Measurements from ENCODE around the gene DSG3.

DSG3 gene

DNA sequence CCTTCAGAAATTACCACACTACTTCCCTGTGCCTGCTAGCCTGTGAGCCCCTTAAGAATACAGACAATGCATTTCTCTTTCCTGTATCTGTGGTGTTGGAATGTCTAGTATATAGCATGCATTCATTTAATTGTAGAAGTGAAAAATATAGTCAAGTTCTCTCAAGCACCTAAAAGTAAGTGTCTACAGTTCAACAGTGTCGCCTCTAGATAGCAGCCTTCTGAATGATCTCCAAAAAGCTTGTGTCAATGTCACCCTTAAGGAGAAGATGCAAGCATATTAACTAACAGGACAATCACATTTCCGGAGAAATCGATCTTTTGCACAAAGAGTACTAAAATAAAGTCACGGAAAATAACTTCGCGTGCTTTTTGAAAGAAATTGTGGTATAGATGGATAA lies 27.5 kb upstream of the DSG3 start:
- TF ChIP-seq, protein P1, sequence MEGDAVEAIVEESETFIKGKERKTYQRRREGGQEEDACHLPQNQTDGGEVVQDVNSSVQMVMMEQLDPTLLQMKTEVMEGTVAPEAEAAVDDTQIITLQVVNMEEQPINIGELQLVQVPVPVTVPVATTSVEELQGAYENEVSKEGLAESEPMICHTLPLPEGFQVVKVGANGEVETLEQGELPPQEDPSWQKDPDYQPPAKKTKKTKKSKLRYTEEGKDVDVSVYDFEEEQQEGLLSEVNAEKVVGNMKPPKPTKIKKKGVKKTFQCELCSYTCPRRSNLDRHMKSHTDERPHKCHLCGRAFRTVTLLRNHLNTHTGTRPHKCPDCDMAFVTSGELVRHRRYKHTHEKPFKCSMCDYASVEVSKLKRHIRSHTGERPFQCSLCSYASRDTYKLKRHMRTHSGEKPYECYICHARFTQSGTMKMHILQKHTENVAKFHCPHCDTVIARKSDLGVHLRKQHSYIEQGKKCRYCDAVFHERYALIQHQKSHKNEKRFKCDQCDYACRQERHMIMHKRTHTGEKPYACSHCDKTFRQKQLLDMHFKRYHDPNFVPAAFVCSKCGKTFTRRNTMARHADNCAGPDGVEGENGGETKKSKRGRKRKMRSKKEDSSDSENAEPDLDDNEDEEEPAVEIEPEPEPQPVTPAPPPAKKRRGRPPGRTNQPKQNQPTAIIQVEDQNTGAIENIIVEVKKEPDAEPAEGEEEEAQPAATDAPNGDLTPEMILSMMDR (IDR thresholded peaks at IDR 0.05; ENCODE audit: insufficient read depth, low read depth, low read length, missing control alignments) = no peak
- DNase-seq (ENCODE audit: low read depth) = no peak
- H3K4me3 ChIP-seq (ENCODE audit: low read length) = no peak overlapping the region

DNA sequence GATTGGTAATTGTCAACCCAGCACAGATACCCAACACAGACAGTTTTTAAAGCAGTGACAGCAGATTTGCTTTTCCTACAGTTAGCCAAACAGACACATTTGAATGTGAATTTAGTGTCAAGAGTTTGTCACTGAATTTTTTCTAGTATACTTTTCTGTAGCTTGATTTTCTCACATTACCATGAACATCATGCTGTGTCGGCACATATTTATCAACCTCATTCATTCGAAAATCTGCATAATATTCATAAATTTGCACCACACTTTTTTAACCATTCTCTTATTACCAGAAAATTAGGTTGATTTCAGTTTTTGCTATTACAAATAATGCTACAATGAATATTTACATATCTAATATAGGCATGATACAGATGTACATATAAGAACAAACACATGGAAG lies 27.0 kb upstream of the DSG3 start:
- no peak for DNase-seq (ENCODE audit: low read depth)
- no peak overlapping the region for H3K4me3 ChIP-seq (ENCODE audit: low read length)
- TF ChIP-seq, protein P1 (IDR thresholded peaks at IDR 0.05; ENCODE audit: insufficient read depth, low read depth, low read length, missing control alignments) = no peak

DNA sequence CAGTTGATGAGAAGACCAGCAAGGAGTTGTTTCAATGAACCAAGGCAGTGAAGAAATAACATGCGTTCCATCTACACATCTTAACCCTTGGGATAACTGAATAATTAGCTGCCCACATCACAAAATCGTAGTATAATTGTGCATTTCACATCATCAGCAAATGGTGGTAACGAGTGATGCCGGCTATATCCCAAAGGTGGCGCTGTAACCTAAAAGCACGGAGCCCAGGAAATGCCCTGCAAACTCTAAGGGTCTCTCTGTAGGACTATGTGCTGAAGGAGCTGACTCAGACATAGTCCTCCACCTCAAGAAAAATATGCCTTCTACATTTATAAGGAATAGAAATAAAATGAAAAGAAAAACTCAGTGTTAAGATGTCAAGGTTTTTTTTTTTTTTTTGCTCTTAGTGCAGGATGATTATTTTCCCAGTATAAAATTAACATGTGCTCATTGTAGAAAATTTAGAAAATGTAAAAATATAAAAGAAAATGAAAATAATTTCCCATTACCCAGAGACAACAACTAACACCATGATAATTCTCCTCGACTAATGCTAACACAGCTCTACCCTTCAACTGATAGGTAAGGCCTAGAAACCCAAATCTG lies 23.1 kb upstream of the DSG3 start:
- H3K4me3 ChIP-seq (ENCODE audit: low read length) = peak overlapping the region; percentile 54
- TF ChIP-seq, protein P1 (IDR thresholded peaks at IDR 0.05; ENCODE audit: insufficient read depth, low read depth, low read length, missing control alignments) = peak; percentile 98
- peak; percentile 74 for DNase-seq (ENCODE audit: low read depth)

DNA sequence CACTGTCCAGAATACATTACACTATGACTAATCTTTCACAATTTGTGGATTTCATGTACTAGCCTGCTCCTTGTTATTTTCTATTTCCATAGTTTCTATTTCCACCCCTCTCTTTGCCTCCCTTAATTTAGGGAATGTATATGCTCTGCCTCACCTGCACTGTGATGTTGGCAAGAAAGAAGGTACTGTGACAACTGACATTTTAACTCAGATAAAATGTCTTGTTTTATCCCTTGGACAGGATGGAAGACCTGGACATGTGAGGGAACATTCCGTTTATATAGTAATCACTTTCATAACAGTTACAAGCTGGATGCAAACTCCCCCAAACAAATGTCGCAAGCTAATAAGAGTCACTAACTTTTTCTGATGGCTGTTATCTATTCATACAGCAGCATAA lies 21.5 kb upstream of the DSG3 start:
- TF ChIP-seq, protein P1 (IDR thresholded peaks at IDR 0.05; ENCODE audit: insufficient read depth, low read depth, low read length, missing control alignments) = no peak
- DNase-seq (ENCODE audit: low read depth) = peak; percentile 54
- peak overlapping the region; percentile 54 for H3K4me3 ChIP-seq (ENCODE audit: low read length)

DNA sequence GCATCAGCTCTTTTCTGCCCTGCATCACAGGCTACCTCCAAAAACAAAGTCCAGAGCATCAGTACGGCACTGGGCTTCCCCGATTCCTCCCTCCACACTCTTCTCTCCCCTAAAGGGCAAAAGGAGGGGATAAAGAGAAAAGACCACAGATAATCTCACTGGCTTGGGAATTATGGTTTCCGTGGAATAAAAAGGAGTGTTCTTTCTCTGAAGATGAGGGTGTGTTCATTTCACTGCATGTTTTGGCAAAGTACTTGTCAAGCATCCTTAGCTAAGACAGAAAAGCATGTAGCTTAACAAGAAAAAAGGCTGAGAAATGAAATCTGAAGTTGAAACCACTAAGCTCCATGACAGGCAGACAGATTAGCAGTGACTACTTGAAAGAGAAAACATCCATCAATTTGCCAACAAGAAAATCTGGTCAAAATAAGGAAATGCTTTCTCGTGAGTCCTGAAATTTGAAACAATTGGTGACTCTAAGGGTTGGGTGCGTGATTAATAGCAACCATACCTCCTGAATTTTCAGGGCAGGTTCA lies 20.6 kb upstream of the DSG3 start:
- peak; percentile 69 for DNase-seq (ENCODE audit: low read depth)
- H3K4me3 ChIP-seq (ENCODE audit: low read length) = peak overlapping the region; percentile 54
- TF ChIP-seq, protein P1 (IDR thresholded peaks at IDR 0.05; ENCODE audit: insufficient read depth, low read depth, low read length, missing control alignments) = no peak

DNA sequence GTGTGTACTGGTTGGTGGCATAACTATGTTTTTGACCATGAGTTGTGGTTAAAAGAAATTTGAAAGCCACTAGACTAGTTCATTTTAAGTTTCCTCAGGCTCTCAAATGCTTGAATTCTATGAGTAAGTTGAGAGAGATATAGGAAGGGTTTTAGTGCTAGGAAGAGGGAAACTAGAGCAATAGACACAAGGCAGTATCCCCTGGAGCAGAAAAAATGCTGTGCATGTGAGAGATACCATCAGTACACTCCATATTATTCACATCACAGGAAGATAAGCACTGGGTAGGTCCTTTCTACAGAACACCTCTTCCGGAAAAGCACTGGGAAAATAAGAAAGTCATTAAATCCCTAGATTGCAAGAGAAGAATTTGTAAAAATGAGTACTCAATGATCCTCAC lies 19.3 kb upstream of the DSG3 start:
- TF ChIP-seq, protein P1 (IDR thresholded peaks at IDR 0.05; ENCODE audit: insufficient read depth, low read depth, low read length, missing control alignments) = no peak
- no peak for DNase-seq (ENCODE audit: low read depth)
- no peak overlapping the region for H3K4me3 ChIP-seq (ENCODE audit: low read length)

DNA sequence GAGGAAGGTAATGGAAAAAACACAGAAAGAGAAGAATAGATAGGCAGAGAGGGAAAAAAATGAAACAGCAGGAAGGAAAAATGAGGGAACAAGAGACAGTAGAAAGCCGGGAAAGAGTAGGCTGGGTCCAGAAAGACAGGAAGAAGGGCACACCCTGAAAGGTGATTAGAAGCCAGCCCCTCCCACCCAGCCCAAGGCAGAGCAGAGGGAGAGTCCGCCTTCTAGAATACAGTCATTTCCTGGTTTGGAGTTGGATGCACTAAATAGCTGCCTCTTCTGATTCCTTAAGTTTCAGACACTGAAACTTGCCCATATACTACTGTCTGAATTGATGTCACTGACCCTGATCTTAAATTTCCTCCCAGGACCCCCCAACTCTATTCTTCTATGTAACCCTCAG lies 17.9 kb upstream of the DSG3 start:
- TF ChIP-seq, protein P1 (IDR thresholded peaks at IDR 0.05; ENCODE audit: insufficient read depth, low read depth, low read length, missing control alignments) = no peak
- DNase-seq (ENCODE audit: low read depth) = peak; percentile 84
- no peak overlapping the region for H3K4me3 ChIP-seq (ENCODE audit: low read length)

Data from epithelial cell of esophagus (primary cell).